ENCODE results near the gene TSPAN3. TPM values are rescaled to one million over a fixed set of nuclear protein-coding genes. Genes with fewer than 3 reads are reported as not detected.

Gene TSPAN3
- total and polyA plus RNA-seq, 2 donors (not counting 3 experiments of a cell fraction or from before 2014, with no cell fraction given), result 215 to 606 TPM

- no peak overlapping the region for H3K9ac ChIP-seq (replicated peaks; ENCODE audit: extremely low read depth, insufficient read depth, low read length)
- H3K9me1 ChIP-seq (replicated peaks; ENCODE audit: control insufficient read depth, extremely low read depth, insufficient read depth, low read length), result no peaks in the 10 kb centered on the region
- dilution Hi-C loops (cut with MboI; ENCODE audit: extremely low pct_ligation_motif_present, low sequenced_read_pairs), result no loop called here
- no peak overlapping the region for H2AFZ ChIP-seq (ENCODE audit: low read depth, low read length)
- no peaks in the 10 kb centered on the region for H3K79me2 ChIP-seq (ENCODE audit: control insufficient read depth, insufficient read depth, low read length)
- no peak for DNase-seq (ENCODE audit: low read depth, low spot score)
- POLR2A ChIA-PET, result no interaction called here
- no peaks in the 10 kb centered on the region for H3K36me3 ChIP-seq (ENCODE audit: control insufficient read depth in 2 of 2, extremely low read depth in 1 of 2, insufficient read depth in 2 of 2, low read length in 2 of 2)
- intact Hi-C loops (cut with micrococcal nuclease), result no loop called here
- H3K4me2 ChIP-seq (ENCODE audit: insufficient read depth, low read length), result no peak overlapping the region
- CTCF ChIA-PET, result interaction anchor here (1.0 kb wide), 1 partner anchor 533 kb away, joined by 3 read pairs; no protein-coding TSS in a partner anchor
- no peaks in the 10 kb centered on the region for H4K20me1 ChIP-seq (replicated peaks; ENCODE audit: control insufficient read depth, extremely low read depth, insufficient read depth, low read length)
- FAIRE-seq, result no peak
- TF ChIP-seq GATA2 (IDR thresholded peaks at IDR 0.05; ENCODE audit: insufficient read depth, insufficient read length, low read depth, low read length) (no peak), POLR2A (IDR thresholded peaks at IDR 0.05; ENCODE audit: low read depth, low read length) (no peak), CTCF (IDR thresholded peaks at IDR 0.05; ENCODE audit: extremely low read depth in 1 of 2, insufficient read depth in 1 of 2, low read depth in 1 of 2, low read length in 2 of 2) (no peak), FOS (IDR thresholded peaks at IDR 0.05; ENCODE audit: borderline replicate concordance, insufficient read depth, low read length) (no peak), MYC (IDR thresholded peaks at IDR 0.05; ENCODE audit: low read depth, low read length) (no peak), EZH2 (IDR thresholded peaks at IDR 0.05; ENCODE audit: borderline replicate concordance, low read depth, low read length, severe bottlenecking) (no peak), MAX (IDR thresholded peaks at IDR 0.05; ENCODE audit: insufficient read depth, insufficient read length) (no peak), POLR2AphosphoS5 (IDR thresholded peaks at IDR 0.05; ENCODE audit: insufficient read depth, low read depth, low read length) (no peak), JUN (IDR thresholded peaks at IDR 0.05; ENCODE audit: borderline replicate concordance, insufficient read depth, insufficient read length, low read depth) (no peak)
- H3K9me3 ChIP-seq (replicated peaks; ENCODE audit: control insufficient read depth, insufficient read depth, low read length), result no peaks in the 10 kb centered on the region
- H3K4me1 ChIP-seq (ENCODE audit: control insufficient read depth, extremely low read depth, insufficient read depth, low read length), result no peaks in the 10 kb centered on the region
- H3K27ac ChIP-seq (ENCODE audit: insufficient read depth, low read depth, low read length), result no peak overlapping the region
- BruUV-seq (replicated peaks), result no TSS peak
- H3K4me3 ChIP-seq (replicated peaks in 1 of 3; ENCODE audit: insufficient read depth in 1 of 3, low read depth in 1 of 3, low read length in 3 of 3), result no peak overlapping the region
- peaks cover 0 to 2% of the 10 kb centered on the region in 2 experiments for H3K27me3 ChIP-seq (ENCODE audit: control insufficient read depth in 2 of 2, insufficient read depth in 2 of 2, low read length in 2 of 2)
Measured at GRCh38 chr15:77010857-77011256, 60.1 kb downstream of the TSPAN3 start.

Measured in endothelial cell of umbilical vein (primary cell).